ENCODE data around the gene C2CD4A.

- TF ChIP-seq, protein P1, sequence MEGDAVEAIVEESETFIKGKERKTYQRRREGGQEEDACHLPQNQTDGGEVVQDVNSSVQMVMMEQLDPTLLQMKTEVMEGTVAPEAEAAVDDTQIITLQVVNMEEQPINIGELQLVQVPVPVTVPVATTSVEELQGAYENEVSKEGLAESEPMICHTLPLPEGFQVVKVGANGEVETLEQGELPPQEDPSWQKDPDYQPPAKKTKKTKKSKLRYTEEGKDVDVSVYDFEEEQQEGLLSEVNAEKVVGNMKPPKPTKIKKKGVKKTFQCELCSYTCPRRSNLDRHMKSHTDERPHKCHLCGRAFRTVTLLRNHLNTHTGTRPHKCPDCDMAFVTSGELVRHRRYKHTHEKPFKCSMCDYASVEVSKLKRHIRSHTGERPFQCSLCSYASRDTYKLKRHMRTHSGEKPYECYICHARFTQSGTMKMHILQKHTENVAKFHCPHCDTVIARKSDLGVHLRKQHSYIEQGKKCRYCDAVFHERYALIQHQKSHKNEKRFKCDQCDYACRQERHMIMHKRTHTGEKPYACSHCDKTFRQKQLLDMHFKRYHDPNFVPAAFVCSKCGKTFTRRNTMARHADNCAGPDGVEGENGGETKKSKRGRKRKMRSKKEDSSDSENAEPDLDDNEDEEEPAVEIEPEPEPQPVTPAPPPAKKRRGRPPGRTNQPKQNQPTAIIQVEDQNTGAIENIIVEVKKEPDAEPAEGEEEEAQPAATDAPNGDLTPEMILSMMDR (IDR thresholded peaks at IDR 0.05) = no peak
- no peak for TF ChIP-seq POLR2A (IDR thresholded peaks at IDR 0.05)
These were observed 36.7 kb downstream of the C2CD4A start for GRCh38 chr15:62103431-62103830.
